Measurements from ENCODE around the gene ZNF587.
"Not testable (repeated sequence)": the region's sequence is repeated elsewhere in the genome, so short reads cannot be mapped to it uniquely, and the experiment has no call there.

Gene ZNF587

GRCh38 chr19:57888107-57888559 lies 38.5 kb downstream of the ZNF587 start:
- DNase-seq, result no peak

- DNase-seq, result peak; percentile 27
These were observed 39.0 kb downstream of the ZNF587 start, which contains the start of gene ZNF814 for GRCh38 chr19:57888560-57889231. Gene ZNF814, minus strand, starts transcription at chr19:57889037. Its CDS starts 235 bp downstream, at chr19:57888802.

DNA sequence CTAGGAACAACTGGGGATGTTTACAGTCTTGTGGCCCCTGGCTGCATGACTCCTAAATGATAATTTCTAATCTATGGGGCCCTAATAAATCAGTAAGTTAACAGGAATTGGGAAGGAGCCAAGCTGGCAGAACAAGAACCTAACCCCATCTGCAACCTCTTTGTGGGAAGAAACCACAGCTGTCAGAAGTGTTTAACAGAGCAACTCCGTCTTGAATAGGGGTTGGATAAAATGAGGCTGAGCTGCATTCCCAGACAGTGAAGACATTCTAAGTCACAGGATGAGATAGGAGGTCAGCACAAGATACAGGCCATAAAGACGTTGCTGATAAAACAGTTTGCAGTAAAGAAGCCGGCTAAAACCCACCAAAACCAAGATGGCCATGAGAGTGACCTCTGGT lies 41.0 kb downstream of the ZNF587 start:
- DNase-seq, result not testable (repeated sequence)

- no peak for DNase-seq
These were observed 50.7 kb downstream of the ZNF587 start for GRCh38 chr19:57900311-57900710.

GRCh38 chr19:57903618-57904184 lies 54.0 kb downstream of the ZNF587 start:
- no peak for DNase-seq

- no peak for DNase-seq
These were observed 55.6 kb downstream of the ZNF587 start for GRCh38 chr19:57905258-57905657.

- DNase-seq, result no peak
These were observed 57.7 kb downstream of the ZNF587 start for GRCh38 chr19:57907394-57907793.

GRCh38 chr19:57914531-57914930 lies 64.9 kb downstream of the ZNF587 start:
- DNase-seq, result no peak
